Limb (tissue), 2 donors: ENCODE results near the gene SLC25A27.
"Not testable (repeated sequence)": the region's sequence is repeated elsewhere in the genome, so short reads cannot be mapped to it uniquely, and the experiment has no call there.

Experiments
- DNase-seq, 2 donors: peaks; one replicate each; pipeline ENCODE4 v3.0.0-alpha.2; 2016; ENCODE audit errors: extremely low spot score in 2 of 2

SLC25A27 gene

GRCh38 chr6:46652603-46653438 lies at the start of gene SLC25A27, which contains the start of gene CYP39A1:
SLC25A27 (plus strand) TSS chr6:46652975; CDS start chr6:46653193, 218 bp downstream.
CYP39A1 (minus strand) TSS chr6:46652818; CDS start chr6:46652582, 236 bp downstream.
- DNase-seq, result peak; percentile 92 to 95

GRCh38 chr6:46605091-46605797 lies 47.5 kb upstream of the SLC25A27 start:
- no peak for DNase-seq

- DNase-seq, result peak in 1 of 2 donors; percentile 21
These were observed 46.4 kb upstream of the SLC25A27 start for GRCh38 chr6:46606338-46606737.

- DNase-seq, result no peak
These were observed 41.8 kb upstream of the SLC25A27 start for GRCh38 chr6:46610862-46611553.

GRCh38 chr6:46612645-46613044 lies 40.1 kb upstream of the SLC25A27 start:
- DNase-seq, result no peak

GRCh38 chr6:46618726-46619125 lies 34.0 kb upstream of the SLC25A27 start:
- DNase-seq, result no peak

- peak in 1 of 2 donors; percentile 58 for DNase-seq
These were observed 26.4 kb upstream of the SLC25A27 start for GRCh38 chr6:46626228-46626909.

GRCh38 chr6:46626976-46627375 lies 25.8 kb upstream of the SLC25A27 start:
- no peak for DNase-seq

- no peak for DNase-seq
These were observed 24.3 kb upstream of the SLC25A27 start for GRCh38 chr6:46628498-46628897.

GRCh38 chr6:46628976-46629375 lies 23.8 kb upstream of the SLC25A27 start:
- DNase-seq, result no peak

- no peak for DNase-seq
These were observed 23.1 kb upstream of the SLC25A27 start for GRCh38 chr6:46629691-46630090.

- DNase-seq, result no peak
These were observed 20.7 kb upstream of the SLC25A27 start for GRCh38 chr6:46632053-46632452.

- DNase-seq, result no peak
These were observed 17.3 kb upstream of the SLC25A27 start for GRCh38 chr6:46635462-46635861.

GRCh38 chr6:46637145-46637544 lies 15.6 kb upstream of the SLC25A27 start:
- no peak for DNase-seq

- DNase-seq, result no peak
These were observed 14.8 kb upstream of the SLC25A27 start for GRCh38 chr6:46637933-46638332.

GRCh38 chr6:46638650-46639049 lies 14.1 kb upstream of the SLC25A27 start:
- no peak for DNase-seq

GRCh38 chr6:46642928-46643751 lies 9.6 kb upstream of the SLC25A27 start:
- no peak for DNase-seq

- DNase-seq, result no peak
These were observed 7.5 kb upstream of the SLC25A27 start for GRCh38 chr6:46645265-46645664.

- DNase-seq, result not testable (repeated sequence)
These were observed 4.7 kb upstream of the SLC25A27 start for GRCh38 chr6:46648108-46648507.

- no peak for DNase-seq
These were observed 3.8 kb upstream of the SLC25A27 start for GRCh38 chr6:46648869-46649492.
